ENCODE data around the gene NCKAP5. TPM values are rescaled to one million over a fixed set of nuclear protein-coding genes. Genes with fewer than 3 reads are reported as not detected.
A peak's percentile ranks its signal among the peaks of the same experiment; 100 is the strongest.

Gene NCKAP5
- polyA plus RNA-seq, 3 donors, result not detected

GRCh38 chr2:132881546-132881945 is 686.7 kb downstream of the NCKAP5 start:
- no CpG with 5 or more reads among the region's 1 CpG for WGBS (ENCODE audit: insufficient coverage)
- Histone ChIP-seq H3K27ac (ENCODE audit: low read depth in 1 of 2, low read length in 2 of 2) (no peak overlapping the region), H2AFZ (ENCODE audit: insufficient read depth, low read depth, low read length, poor library complexity, severe bottlenecking) (no peak overlapping the region)

GRCh38 chr2:132877923-132878322 is 690.3 kb downstream of the NCKAP5 start:
- H3K4me2 ChIP-seq (replicated peaks; ENCODE audit: extremely low read depth, low read length, poor library complexity, severe bottlenecking), result no peak overlapping the region
- no peaks in the 10 kb centered on the region for H4K20me1 ChIP-seq (ENCODE audit: insufficient read depth, low read length)
- Mint-ChIP-seq H3K27ac (no peak overlapping the region), H3K9me3 (peaks cover 0 to 5% (median 2%) of the 10 kb centered on the region in 7 donors), H3K4me3 (no peak overlapping the region), H3K36me3 (no peaks in the 10 kb centered on the region), H3K4me1 (no peaks in the 10 kb centered on the region), H3K27me3 (ENCODE audit: low read depth in 3 of 3) (peaks cover 0 to 1% (median 0%) of the 10 kb centered on the region in 3 donors)
- no peaks in the 10 kb centered on the region for H3K4me1 ChIP-seq (ENCODE audit: control insufficient read depth in 1 of 2, insufficient read depth in 2 of 2, low read length in 2 of 2)
- no peaks in the 10 kb centered on the region for H3K79me2 ChIP-seq (ENCODE audit: insufficient read depth, low read length)
- 87% methylated on average over 7 of the region's 9 CpGs for WGBS (ENCODE audit: insufficient coverage)
- DNase-seq, result no peak
- TF ChIP-seq CTCF (IDR thresholded peaks at IDR 0.05), result no peak
- no peaks in the 10 kb centered on the region for H3K27me3 ChIP-seq (ENCODE audit: control insufficient read depth in 2 of 2, insufficient read depth in 2 of 2, low read length in 2 of 2)
- no peak overlapping the region for H3K4me3 ChIP-seq (replicated peaks in 1 of 3; ENCODE audit: low read depth in 2 of 3, low read length in 3 of 3)
- no peak overlapping the region for H2AFZ ChIP-seq (ENCODE audit: insufficient read depth, low read depth, low read length, poor library complexity, severe bottlenecking)
- intact Hi-C loops (cut with micrococcal nuclease), result no loop called here
- H3K9ac ChIP-seq (ENCODE audit: insufficient read depth, low read length, poor library complexity, severe bottlenecking), result no peak overlapping the region
- H3K9me3 ChIP-seq (replicated peaks in 1 of 2; ENCODE audit: control insufficient read depth in 1 of 2, insufficient read depth in 1 of 2, low read length in 2 of 2), result no peaks in the 10 kb centered on the region
- H3K36me3 ChIP-seq (replicated peaks in 1 of 2; ENCODE audit: control insufficient read depth in 1 of 2, insufficient read depth in 2 of 2, low read length in 2 of 2), result no peaks in the 10 kb centered on the region
- no peak overlapping the region for H3K27ac ChIP-seq (ENCODE audit: low read depth in 1 of 2, low read length in 2 of 2)

More at GRCh38 chr2:132881546-132881945, 686.7 kb downstream of the NCKAP5 start:
- H3K27ac Mint-ChIP-seq, result peak overlapping the region in 1 of 7 donors; percentile 46
- TF ChIP-seq CTCF (IDR thresholded peaks at IDR 0.05), result no peak
- DNase-seq, result no peak
- no peaks in the 10 kb centered on the region for H3K36me3 ChIP-seq (replicated peaks in 1 of 2; ENCODE audit: control insufficient read depth in 1 of 2, insufficient read depth in 2 of 2, low read length in 2 of 2)
- H3K27me3 Mint-ChIP-seq (ENCODE audit: low read depth in 3 of 3), result peaks cover 0 to 1% (median 1%) of the 10 kb centered on the region in 3 donors
- H3K4me1 Mint-ChIP-seq, result no peaks in the 10 kb centered on the region
- intact Hi-C loops (cut with micrococcal nuclease), result no loop called here
- peaks cover 0 to 9% (median 2%) of the 10 kb centered on the region in 7 donors for H3K9me3 Mint-ChIP-seq
- no peaks in the 10 kb centered on the region for H3K4me1 ChIP-seq (ENCODE audit: control insufficient read depth in 1 of 2, insufficient read depth in 2 of 2, low read length in 2 of 2)
- H3K9me3 ChIP-seq (replicated peaks in 1 of 2; ENCODE audit: control insufficient read depth in 1 of 2, insufficient read depth in 1 of 2, low read length in 2 of 2), result peaks cover 0 to 2% of the 10 kb centered on the region in 2 donors
- no peak overlapping the region for H3K4me3 ChIP-seq (replicated peaks in 1 of 3; ENCODE audit: low read depth in 2 of 3, low read length in 3 of 3)
- no peak overlapping the region for H3K4me3 Mint-ChIP-seq
- H3K79me2 ChIP-seq (ENCODE audit: insufficient read depth, low read length), result no peaks in the 10 kb centered on the region
- H3K36me3 Mint-ChIP-seq, result no peaks in the 10 kb centered on the region
- H3K27me3 ChIP-seq (ENCODE audit: control insufficient read depth in 2 of 2, insufficient read depth in 2 of 2, low read length in 2 of 2), result no peaks in the 10 kb centered on the region
- H3K9ac ChIP-seq (ENCODE audit: insufficient read depth, low read length, poor library complexity, severe bottlenecking), result no peak overlapping the region
- no peaks in the 10 kb centered on the region for H4K20me1 ChIP-seq (ENCODE audit: insufficient read depth, low read length)
- no peak overlapping the region for H3K4me2 ChIP-seq (replicated peaks; ENCODE audit: extremely low read depth, low read length, poor library complexity, severe bottlenecking)
